ENCODE data around the gene NPC1L1.
A peak's percentile ranks its signal among the peaks of the same experiment; 100 is the strongest.

NPC1L1 gene

DNA sequence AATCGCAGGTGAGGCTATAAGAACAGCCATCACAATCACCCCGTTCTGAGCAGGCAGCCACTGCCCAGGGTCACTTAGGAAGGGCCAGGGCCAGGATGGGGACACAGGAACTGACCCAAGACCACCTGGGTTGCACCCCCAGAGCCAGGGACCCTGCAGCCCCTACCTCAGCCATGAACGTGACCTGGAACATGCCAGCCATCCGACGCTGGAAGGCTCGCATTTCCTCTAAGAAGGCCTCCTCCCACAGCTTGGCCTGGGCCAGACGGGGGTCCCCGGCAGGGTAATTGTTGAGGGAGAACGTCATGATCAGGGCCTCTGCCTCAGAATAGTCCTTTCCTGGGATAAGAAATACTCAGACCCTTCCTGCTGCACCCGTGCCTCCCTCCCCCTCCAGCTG is 5.0 kb downstream of the NPC1L1 start:
- DNase-seq (ENCODE audit: low read depth in 2 of 2), result no peak

DNA sequence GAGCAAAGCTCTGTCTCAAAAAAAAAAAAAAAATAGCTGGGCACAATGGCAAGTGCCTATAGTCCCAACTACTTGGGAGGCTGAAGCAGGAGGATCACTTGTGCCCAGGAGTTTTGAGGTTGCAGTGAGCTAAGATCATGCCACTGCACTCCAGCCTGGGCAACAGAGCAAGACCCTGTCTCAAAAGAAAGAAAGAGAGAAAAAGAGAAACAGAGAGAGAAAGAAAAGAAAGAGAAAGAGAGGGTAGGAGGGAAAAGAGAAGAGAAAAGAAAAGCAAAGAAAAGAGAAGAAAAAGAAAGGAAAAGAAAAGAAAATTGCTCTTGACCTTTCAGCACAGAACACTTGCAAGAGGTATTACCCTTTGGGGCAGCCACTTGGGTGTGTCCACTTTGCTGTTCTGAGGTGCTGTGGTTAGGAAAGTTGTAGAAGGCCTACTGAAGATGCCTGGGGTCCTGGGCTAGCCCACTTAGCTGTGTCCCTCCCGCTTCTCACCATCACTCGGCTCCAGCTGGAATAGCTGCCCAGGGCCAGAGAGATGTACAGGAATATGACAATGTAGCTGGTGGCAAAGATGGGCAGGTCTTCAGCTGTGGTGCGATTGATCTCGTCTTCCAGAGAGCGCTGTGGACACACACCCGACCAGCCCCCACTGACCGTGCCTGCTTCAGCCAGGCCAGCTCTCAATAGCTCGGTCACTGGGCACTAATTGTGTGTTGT is 5.6 kb downstream of the NPC1L1 start:
- no peak for DNase-seq (ENCODE audit: low read depth in 2 of 2)

DNA sequence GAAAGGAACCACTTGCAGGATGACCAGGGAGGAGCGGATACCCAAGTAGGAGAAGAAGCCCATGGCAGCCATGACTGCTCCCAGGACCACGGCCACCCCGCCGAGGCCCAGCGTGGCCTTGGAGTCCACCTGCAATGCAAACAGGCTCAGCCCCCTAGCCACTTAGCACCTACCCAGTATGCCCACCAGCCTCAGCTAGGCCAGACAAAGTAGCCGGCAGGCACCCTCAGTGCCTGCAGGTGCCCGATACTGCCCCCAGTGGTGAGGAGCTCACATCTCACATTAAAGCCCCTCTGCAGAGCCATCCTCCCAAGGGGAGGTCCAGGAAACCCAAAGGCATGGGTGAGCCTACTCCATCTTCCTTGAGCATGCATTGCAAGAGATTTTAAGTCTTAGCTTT is 6.6 kb downstream of the NPC1L1 start:
- peak; percentile 7 to 16 for DNase-seq (ENCODE audit: low read depth in 2 of 2)

DNA sequence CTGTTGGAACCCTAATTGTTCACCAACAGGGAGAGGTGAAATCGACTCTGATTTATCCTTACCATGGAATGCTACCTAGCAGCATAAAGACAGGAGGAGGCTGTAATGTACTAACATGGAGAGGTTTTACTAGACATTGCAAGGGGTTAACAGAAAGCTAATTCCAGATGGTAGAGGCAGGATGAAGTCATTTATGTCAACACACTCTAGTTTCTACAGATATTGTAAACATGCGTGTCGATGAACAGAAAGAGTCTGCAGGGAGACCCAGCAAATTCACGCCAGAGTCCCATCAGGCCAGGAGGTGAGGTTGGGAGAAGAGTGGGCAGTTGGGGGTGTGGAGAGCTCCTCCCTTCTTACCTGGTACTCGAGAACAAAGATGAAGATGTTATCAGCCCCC is 7.0 kb downstream of the NPC1L1 start:
- no peak for DNase-seq (ENCODE audit: low read depth in 2 of 2)

- DNase-seq (ENCODE audit: low read depth in 2 of 2), result no peak
Observed at GRCh38 chr7:44533301-44534055, 7.7 kb downstream of the NPC1L1 start.

DNA sequence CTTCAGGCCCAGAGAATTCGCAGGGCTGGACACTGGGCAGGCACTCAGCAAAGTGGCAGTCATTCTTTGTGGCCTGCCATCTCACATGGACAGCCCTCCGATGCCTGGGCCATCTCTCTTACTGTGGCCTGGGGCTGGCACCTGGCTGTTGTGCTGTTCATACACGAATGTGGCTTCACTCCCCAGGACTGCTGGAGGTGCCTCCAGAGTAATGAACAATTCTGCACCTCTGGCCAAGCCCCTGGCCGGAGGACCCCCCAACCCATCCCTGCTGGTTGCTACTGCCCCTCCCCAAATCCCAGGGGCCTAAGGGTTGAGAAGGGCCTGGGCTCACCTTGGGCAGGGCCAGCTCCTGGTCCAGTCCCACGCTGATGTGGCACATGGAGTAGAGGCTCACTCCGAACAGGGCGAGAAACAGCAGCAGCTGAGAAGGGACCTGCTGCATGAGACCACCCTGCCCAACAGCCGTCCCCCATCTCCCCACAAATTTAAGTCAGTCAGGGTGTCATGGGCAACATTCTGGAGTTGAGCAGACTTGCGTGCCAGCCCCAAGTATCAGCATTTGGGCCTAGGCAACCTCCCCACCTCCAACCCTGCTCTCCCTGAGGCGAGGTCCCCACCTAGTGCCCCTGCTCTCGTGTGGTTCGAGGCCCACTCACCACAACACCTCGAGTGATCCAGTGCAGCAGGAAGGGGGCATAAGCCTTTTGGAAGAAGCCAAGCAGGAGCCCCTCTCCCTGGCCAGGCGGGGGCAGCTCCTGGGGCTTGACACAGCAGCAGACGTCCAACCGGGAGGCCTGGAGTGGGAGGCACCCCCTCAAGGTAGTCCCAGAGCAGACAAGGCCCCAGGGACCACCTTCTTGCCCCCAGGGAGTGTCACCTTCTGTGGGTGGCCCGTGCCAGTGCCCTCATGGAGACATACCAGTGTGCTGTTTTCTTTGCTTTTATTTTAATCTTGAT is 9.4 kb downstream of the NPC1L1 start:
- no peak for DNase-seq (ENCODE audit: low read depth in 2 of 2)

- no peak for DNase-seq (ENCODE audit: low read depth in 2 of 2)
Observed at GRCh38 chr7:44530990-44531389, 10.1 kb downstream of the NPC1L1 start.

DNA sequence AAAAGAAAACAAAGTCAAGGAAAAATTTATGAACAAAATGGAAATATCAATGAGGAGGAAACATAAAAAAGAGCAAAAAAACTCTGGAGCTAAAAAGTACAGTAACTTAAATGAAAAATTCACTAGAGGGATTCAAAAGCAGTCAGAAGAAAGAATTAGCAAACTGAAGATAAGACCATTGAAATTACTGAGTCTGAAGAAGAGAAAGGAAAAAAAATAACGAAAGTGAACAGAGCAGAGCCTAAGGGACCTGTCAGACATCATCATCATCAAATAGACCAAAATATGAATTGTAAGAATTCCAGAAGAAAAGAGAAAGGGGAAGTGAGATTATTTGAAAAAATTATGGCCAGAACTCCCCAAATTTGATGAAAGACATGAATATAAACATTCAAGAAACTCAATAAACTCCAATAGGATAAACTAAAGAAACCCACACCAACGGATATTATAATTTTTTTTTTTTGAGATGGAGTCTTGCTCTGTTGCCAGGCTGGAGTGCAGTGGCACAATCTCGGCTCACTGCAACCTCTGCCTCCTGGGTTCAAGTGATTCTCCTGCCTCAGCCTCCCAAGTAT is 16.2 kb downstream of the NPC1L1 start:
- no peak for DNase-seq (ENCODE audit: low read depth in 2 of 2)

- no peak for DNase-seq (ENCODE audit: low read depth in 2 of 2)
Observed at GRCh38 chr7:44522315-44522714, 18.8 kb downstream of the NPC1L1 start.

DNA sequence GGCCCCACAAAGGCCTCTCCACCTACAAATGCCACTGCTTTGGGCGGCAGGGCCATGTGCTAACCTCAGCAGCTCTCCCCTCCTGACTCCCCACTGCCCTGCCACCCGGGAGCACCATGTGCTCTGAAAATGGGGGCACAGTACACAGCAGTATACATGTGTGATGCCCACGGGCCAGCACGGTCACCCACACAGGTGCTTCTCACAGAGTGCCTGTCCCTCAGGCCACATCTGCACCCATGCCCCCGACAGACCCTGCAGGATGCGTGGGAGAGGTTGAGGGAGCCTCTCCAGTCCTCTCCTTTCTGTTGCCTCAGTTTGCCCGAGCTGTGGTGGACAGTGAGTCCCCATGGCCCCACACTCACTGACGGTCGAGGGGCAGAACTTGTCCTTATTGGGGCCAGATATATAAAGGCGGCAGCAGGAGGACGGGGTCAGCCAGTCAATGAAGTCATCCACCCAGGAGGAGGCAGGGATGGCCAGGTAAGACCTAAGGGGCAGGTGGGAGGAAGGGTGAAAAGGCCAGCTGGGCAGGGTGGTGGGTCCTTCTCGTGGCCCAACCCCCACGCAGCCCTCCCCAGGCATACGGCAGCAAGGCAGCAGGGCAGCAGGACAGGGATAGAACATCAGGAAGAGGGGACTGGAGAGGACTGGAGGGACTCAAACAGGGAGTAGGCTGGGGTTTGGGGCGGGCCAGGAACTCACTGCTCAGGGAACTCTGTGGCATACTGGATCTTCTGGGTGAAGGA is 19.6 kb downstream of the NPC1L1 start:
- DNase-seq (ENCODE audit: low read depth in 2 of 2), result no peak

- DNase-seq (ENCODE audit: low read depth in 2 of 2), result no peak
Observed at GRCh38 chr7:44520574-44520973, 20.6 kb downstream of the NPC1L1 start.

- no peak for DNase-seq (ENCODE audit: low read depth in 2 of 2)
Observed at GRCh38 chr7:44519546-44519945, 21.6 kb downstream of the NPC1L1 start.

GRCh38 chr7:44518761-44519160 is 22.4 kb downstream of the NPC1L1 start:
- DNase-seq (ENCODE audit: low read depth in 2 of 2), result no peak

GRCh38 chr7:44517175-44517574 is 24.0 kb downstream of the NPC1L1 start:
- no peak for DNase-seq (ENCODE audit: low read depth in 2 of 2)

- no peak for DNase-seq (ENCODE audit: low read depth in 2 of 2)
Observed at GRCh38 chr7:44515590-44516268, 25.4 kb downstream of the NPC1L1 start.

DNA sequence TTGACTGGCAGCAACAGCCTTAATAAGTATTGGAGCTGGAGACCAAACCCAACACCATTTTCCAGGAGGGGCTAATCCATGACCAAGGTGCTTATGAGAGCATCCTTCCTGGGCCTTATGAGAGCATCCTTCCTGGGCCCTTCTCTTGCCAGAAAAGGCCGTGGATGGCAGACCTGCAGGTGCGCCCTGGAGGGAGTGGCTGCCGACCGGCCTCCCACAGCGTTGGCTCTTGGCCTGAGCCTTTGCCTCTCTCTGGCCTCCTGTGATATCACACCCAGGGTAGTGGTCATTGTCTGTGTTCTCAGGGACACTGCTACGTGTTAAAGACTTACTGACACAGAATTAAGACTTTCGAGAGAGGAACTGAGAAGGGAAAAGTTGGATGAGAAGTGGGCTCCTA is 28.4 kb downstream of the NPC1L1 start:
- no peak for DNase-seq (ENCODE audit: low read depth in 2 of 2)

- no peak for DNase-seq (ENCODE audit: low read depth in 2 of 2)
Observed at GRCh38 chr7:44511863-44512468, 29.2 kb downstream of the NPC1L1 start.

DNA sequence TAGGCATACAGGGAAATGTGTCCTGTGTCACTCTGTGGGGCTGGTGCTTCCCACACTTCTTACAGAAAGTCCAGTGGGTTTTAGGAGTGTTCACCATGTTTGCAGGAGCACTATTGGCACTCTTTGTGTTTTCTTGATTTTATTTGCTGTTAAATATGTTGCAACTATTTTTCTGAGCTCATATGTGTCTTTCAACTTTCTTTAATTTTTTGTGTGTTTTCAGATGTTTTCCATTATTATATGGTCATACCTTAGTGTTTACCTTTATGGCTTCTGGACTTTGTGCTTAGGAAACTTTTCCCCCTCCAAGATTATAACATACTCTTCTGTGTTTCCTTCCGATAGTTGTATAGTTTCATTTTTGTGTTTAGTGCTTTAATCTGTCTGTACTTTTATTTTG is 29.9 kb downstream of the NPC1L1 start:
- DNase-seq (ENCODE audit: low read depth in 2 of 2), result no peak

DNA sequence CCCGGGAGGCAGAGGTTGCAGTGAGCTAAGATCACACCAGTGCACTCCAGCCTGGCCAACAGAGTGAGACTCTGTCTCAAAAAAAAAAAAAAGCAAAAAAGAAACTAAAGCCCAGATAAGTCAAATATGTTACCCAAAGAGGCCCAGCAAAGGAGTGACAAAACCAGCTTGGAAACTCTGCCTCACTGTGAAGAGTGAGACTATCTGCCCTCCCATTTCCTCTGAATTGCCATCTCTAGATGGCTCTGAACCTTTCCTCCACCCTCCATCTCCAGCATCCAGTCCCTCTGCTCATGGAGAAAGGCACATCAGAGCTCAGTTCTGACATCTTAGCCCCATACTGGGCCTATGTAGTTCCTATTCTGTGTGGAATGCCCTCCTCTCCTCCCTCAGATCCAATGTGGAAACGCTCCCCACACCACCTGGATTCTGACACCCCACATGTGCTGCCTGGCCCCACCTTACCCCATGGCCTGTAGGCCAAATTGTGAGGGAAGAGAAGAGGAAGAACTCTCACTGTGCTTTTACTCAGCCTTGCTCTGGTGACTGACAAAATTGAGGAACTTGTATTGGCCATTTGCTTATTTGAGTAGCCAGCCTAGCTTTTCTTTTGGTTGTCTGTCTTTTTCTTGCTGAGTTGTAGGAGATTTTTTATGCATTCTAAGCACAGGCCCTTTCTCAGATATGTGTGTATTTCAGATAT is 32.7 kb downstream of the NPC1L1 start:
- DNase-seq (ENCODE audit: low read depth in 2 of 2), result no peak

All from stimulated activated CD4-positive, alpha-beta T cell treated with anti-CD3 and anti-CD28 coated beads, Interleukin-1b, Interleukin-23, amount 100 ng/mL, for 1 hour (primary cell).